HG03565 (cell line): ENCODE measurements around the gene NR1I2.

Source experiments
- ATAC-seq: cut with Tn5 transposase; IDR thresholded peaks from one replicate; pipeline ENCODE4 v1.9.1; 2021; ENCODE audit warnings: mild to moderate bottlenecking, moderate library complexity; ENCODE audit not compliant: unreplicated experiment

NR1I2 gene

GRCh38 chr3:119778811-119779210, 3.1 kb upstream of the NR1I2 start:
- ATAC-seq: no peak

GRCh38 chr3:119779731-119780383, 2.0 kb upstream of the NR1I2 start:
- no peak for ATAC-seq

DNA sequence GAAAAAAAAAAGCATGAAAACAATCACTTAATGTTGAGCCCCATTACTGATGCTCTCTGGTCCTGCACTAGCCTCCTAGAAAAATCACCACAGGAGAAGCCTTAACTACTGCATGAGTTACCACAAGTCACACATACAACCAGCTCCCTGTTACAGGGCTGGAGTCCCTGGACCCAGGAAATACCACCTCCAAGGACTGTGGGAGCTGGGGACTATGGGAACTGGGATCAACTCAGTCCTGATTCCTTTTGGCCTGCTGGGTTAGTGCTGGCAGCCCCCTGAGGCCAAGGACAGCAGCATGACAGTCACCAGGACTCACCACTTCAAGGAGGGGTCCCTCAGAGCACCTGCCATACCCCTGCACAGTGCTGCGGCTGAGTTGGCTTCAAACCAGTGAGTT, 559 bp downstream of the NR1I2 start:
- ATAC-seq: no peak

DNA sequence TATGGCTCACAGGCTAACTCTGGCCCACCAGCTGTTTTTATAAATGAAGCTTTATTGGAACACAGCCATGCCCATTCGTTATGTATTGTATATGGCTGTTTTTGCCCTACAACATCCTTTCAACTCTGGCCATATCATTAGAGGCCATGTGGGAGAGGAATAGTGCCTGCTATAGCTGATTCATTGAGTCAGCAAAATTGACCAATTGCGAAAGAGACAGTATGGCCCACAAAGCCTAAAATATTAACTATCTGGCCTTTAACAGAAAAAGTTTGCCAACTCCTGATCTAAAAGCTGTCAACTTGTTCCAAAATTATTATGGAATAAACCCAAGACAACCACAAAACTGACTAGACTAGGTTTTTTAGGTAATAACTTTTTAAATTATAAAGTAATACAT, 1.4 kb downstream of the NR1I2 start:
- no peak for ATAC-seq

DNA sequence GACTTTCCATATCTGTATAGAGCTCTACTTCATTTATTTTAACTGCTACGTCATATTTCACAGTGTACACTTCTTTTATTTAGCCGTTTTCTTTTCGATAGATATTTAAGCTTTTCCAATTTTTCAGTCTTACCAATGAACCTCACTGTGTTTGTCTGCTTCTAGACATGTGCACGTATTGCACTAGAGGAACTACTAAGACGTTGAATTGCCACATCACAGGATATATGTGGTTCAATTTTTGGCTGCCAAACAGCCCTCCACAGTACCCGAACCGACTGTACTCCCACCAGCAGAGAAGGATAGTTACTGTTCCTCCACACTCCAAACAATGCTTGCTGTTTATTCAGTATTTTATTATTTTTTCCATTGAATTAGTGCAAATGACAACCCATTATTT, 2.0 kb downstream of the NR1I2 start:
- ATAC-seq: no peak

GRCh38 chr3:119786409-119786808, 4.5 kb downstream of the NR1I2 start:
- no peak for ATAC-seq

DNA sequence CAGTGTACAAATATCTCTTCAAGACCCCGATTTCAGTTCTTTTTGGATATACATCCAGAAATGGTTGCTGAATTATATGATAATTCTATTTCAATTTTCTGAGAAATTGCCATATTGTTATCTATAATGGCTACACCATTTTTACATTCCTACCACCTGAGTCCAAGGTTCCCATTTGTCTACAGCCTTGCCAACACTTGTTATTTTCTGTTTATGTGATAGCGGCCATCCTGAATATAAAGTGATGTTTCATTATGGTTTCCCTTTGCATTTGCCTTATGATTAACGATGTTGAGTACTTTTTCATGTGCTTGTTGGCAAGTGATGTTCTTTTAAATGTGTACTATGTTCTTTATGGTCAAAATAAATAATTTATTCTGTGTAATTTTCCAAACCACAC, 8.5 kb downstream of the NR1I2 start:
- ATAC-seq: no peak

- ATAC-seq: no peak
Observed at GRCh38 chr3:119792270-119792669, 10.4 kb downstream of the NR1I2 start.

DNA sequence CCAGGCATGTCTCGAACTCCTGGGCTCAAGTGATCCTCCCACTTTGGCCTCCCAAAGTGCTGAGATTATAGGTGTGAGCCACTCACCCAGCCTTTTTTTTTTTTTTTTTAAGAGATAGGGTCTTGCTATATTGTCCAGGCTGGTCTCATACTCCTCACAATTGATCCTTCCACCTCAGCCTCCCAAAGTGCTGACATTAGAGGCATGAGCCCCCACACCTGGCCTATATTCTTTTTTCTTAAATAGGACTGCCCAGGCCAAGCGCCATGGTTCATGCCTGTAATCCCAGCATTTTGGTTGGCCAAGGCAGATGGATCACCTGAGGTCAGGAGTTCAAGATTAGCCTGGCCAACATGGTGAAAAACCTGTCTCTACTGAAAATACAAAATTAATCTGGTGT, 12.5 kb downstream of the NR1I2 start:
- no peak for ATAC-seq

DNA sequence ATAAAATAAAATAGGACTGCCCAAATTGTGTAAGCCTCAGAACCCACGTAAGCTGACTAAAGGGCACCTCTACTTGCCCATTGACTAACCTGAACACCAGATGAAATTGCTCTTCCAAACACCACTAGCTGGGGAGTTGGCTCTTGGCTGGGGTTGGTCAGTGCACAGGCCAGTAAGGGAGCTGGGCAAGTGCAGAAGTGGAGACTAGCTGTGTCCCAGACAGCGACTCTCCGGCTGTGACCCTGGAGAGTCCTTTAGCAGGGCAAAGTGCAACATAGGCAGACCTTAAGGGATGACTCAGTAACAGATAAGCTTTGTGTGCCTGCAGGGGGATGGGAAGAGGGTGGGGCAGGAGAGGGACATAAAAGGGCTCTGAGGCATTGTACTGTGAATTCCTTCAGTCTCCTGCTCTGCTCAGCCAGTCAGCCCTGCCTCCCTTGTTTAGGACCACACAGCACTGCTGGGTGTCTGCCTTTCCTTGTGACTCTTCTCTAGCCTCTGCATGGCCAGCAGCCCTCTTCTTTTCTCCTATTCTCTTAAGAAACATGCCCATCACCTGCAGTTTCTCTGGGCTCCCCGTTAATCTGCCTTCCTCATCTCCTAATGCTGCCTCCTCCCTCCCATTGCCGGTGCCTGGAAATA, 13.2 kb downstream of the NR1I2 start:
- ATAC-seq: no peak

GRCh38 chr3:119795849-119796248, 13.9 kb downstream of the NR1I2 start:
- ATAC-seq: no peak

GRCh38 chr3:119796368-119796767, 14.5 kb downstream of the NR1I2 start:
- no peak for ATAC-seq

DNA sequence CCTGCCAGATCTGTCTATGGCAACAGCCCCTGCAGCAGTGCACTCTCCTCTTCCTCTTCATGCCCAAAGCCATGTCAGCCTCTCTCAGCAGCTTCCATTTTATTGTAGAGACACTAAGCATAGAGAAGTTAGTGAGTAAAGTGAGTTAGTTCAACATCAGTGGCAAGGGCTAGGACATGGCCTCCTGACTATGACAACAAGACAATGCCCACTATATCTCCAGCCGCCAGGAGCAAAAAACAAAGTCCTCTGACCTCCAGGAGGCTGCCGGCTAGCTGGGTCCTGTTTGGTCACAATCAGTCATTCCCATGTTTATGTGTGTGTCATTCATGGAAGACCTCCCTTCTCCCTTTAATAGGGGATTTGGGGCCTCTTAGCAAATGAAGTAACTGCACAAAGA, 14.9 kb downstream of the NR1I2 start:
- no peak for ATAC-seq

GRCh38 chr3:119800844-119801243, 18.9 kb downstream of the NR1I2 start:
- no peak for ATAC-seq

GRCh38 chr3:119808244-119808643, 26.3 kb downstream of the NR1I2 start:
- ATAC-seq: no peak

GRCh38 chr3:119808843-119809242, 26.9 kb downstream of the NR1I2 start:
- ATAC-seq: no peak

GRCh38 chr3:119809249-119810017, 27.5 kb downstream of the NR1I2 start:
- peak; percentile 24 for ATAC-seq

- ATAC-seq: peak; percentile 86
Observed at GRCh38 chr3:119810018-119810435, 28.1 kb downstream of the NR1I2 start.

- ATAC-seq: no peak
Observed at GRCh38 chr3:119812491-119813058, 30.7 kb downstream of the NR1I2 start.

- ATAC-seq: no peak
Observed at GRCh38 chr3:119815716-119816115, 33.8 kb downstream of the NR1I2 start.

- no peak for ATAC-seq
Observed at GRCh38 chr3:119817071-119817470, 35.2 kb downstream of the NR1I2 start.
